HT-29 (cell line): ENCODE measurements around the gene ITM2B. TPM values are rescaled to one million over a fixed set of nuclear protein-coding genes. Genes with fewer than 3 reads are reported as not detected.

Source experiments
- DNase-seq: peaks from one replicate; pipeline ENCODE4 v3.0.0-alpha.2; 2015; ENCODE audit warnings: low spot score
- total RNA-seq: library from RNA; depleted of rRNA; stranded (reverse); fragments of >200 nt; shearing (Covaris generic); gene quantifications from 2 replicates; pipeline ENCODE4 v1.2.3, GENCODE V29; 2014

Gene ITM2B
- total RNA-seq, 1 experiment from 2014 or later = 175 TPM

DNA sequence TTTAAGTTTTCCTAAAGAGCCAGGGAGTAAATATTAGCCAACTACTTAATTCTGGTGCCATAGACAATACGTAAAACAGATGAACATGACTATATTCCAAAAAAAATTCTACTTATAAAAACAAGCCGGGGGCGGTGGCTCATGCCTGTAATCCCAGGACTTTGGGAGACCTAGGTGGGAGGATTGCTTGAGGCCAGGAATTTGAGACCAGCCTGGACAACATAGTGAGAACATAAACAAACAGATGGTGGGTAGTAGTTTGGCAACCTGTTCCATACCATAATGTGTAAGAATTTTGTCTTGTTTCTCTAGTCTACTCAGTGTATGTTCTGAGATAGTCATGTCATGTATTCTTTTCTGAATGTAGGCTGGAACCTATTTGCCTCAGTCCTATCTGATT is 25.4 kb downstream of the ITM2B start:
- no peak for DNase-seq

DNA sequence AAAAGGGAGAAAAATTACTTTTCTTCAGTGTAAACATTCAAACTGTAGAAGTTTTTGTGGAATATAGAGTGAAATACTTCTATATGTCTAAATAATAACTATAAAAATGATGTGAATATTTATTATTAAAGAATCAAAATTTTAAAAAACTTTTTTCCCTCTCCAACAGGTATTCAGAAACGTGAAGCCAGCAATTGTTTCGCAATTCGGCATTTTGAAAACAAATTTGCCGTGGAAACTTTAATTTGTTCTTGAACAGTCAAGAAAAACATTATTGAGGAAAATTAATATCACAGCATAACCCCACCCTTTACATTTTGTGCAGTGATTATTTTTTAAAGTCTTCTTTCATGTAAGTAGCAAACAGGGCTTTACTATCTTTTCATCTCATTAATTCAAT is 28.0 kb downstream of the ITM2B start:
- no peak for DNase-seq

DNA sequence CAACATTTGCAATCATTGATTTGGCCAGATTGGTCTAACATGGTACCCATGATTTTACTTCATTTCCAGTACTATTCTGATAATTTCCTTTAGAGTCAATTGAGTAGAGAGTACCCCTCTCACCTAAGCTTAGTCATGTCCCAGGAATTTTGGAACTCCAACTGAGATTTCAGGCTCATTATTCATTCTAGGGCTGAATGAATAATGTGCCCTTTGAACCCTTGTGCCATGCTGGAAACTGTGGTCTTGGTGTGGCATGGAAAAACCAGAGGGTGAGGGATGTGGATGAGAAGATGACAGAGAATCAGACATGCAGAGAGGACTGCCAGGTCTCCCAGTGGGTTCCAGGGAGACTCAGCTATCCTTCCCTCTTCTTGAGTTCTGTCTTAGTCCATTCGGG is 30.2 kb downstream of the ITM2B start:
- no peak for DNase-seq

DNA sequence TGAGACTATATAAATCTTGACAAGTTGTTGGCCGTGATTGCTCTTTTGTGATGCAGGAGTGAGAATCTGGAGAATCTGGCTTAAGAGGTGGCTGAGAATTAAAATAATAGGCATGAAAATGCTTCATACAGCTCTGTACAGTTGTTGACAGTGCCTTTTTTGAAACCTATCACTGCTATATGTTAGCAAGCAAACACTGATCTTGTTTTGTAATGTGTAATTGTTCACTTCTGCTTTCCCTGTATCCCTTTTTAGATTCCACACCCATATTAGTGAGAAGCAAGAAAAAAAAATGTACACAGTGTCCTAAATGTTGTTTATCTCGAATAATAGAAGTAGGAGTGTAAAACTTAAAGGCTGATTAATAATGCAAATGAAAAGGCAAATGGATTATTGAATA is 31.1 kb downstream of the ITM2B start:
- no peak for DNase-seq

DNA sequence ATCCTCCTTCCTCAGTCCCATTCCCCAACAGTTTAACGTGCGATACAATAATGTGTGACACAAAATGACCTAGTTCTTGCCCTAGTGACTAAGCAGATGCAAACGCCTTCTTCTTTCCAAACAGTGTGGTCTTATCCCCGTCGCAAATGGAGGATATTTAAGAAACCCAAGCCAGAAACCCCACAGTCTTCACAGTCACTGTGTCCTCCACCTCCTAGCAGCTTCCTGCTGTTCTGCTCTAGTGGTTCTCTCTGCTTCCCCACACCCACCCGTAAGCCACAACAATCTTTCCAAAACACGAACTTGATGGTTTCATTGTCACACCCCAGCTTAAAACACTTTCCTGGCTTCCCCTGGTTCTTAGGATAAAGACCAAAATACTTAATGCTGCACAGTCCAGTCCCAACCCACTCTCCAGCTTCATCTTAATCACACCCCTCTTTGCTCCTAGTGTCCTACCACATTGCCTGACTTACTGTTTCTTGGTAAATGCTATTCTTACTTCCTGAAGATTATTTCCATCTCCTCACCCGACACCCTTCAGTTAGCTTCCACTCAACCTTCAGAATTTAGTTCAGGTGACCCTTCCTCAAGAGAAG is 32.3 kb downstream of the ITM2B start:
- no peak for DNase-seq

DNA sequence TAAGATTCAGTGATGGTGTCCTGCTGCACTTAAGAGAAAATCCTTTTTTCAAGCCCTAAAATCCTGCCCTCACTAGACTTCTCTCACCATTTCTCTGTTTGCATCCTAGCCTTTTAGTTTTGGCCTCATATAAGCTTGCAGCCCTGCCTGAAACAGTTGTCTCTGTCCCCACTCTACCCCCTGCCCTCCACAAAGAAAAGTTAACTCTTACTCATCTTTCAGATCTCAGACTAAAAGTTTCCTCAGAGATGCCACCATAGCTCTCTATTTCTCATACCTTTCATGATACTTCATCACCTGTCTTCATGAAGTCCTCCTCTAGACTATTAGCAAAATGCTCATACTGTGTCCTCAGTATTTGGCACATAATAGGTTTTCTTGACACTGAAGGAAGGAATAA is 33.1 kb downstream of the ITM2B start:
- DNase-seq = no peak

DNA sequence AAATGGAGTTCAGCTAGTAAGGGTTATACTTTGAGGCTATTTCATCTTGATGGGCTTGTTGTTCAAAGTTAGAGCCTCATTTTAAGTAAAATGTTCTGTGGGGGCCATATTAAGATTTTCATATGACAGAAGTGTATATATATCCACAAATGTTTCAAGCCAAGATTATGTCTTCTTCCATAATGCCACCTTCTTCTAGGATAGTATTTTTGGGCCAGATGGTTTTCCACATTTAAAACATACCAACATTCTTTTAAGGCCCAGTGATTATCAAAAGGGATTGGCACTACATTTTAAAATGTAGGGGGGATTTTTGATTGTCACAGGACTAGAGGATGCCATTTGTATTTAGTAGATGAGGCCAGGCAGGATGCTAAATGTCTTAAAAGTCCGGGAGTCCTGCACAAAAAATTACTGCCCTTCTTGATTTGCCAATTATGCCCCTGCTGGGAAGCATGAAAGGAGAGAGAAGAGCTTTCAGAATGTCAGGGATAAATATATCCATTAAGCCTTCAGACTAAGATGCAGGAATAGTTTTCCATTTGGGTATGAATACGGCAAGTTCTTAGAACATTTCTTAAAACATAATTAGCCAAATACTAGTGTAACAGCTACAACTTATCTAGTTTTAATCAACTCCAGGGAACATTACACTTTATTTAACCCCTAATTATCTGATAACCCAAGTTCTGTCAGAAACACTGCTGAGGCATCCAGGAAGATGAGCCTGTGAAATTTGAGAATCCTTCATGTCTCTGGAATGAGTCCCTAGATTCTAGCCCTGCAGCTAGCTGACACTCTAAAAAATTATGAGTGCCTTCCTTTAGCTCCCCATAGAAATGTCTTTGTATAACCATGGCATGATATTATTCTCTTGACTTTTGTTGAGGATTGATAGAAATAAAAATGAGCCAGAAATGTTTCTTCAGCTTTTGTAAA is 34.0 kb downstream of the ITM2B start:
- DNase-seq = no peak

DNA sequence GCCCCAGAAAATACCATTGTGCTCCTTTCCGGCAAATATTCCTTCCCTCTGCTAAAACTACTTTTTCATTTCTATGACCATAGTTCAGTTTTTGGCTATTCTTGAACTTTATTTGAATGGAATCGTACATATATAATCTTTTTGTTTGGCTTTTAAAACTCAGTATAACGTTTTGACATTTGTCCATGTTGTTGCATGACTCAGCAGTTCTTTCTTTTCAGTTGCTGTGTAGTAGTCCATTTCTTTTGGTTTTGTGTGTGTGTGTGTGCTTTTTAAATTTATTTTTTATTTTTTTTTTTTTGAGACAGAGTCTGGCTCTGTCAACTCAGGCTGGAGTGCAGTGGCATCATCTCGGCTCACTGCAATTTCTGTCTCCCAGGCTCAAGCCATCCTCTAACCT is 35.0 kb downstream of the ITM2B start:
- DNase-seq = no peak

DNA sequence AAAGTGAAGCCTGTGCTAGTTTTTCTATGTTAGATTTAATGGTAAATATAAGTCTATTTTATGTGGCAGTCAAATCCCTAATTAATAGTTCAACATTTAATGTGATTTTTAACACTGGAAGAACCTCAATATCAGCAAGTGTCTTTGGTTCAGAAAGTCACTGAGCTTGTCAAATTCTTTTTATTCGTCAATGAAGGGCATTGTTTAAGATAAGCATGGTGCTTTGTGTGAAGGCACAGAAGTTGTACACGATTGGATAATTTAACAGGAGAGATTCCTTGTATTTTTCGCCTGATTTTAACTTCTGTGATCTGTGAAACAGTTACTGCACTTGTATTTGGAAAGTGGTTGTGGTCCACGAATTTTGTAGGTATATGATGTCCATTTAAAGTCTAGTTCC is 40.3 kb downstream of the ITM2B start:
- no peak for DNase-seq

DNA sequence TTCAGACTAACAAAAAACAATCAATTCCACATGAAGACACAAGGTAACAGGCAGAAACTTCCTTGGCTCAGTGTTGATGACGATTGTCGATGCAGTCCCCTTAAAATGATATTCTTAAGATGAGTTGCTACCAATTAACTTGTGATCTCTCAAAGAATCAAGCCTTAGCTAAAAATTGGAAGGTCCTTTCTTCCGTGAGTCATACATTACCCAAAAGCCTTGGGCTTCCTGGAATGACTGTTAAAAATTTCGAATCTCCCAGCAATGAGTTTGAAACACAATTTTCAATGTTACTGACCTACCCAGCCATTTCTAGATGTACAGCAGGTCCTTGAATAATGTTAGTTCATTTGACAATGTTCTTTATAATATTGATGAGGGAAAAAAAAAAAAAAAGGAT is 42.5 kb downstream of the ITM2B start:
- DNase-seq = no peak

DNA sequence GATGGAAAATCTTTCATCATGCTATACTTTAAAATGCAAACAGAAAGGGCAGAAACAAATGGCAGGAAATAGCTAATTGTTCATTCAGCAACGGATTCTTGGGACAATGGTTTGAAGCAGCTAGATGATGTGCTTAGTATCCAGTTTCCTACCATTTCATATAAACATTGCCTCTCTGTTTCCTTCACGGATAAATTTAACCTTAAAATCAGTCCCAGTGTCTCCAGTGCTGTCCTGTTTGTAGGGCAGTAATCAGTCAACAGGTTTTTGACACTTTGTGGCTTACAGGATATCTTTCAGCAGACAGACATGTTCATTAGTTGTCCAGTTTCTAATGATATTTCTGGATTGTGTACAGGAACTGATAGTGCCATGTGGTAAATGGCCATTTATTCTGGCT is 45.8 kb downstream of the ITM2B start:
- no peak for DNase-seq

DNA sequence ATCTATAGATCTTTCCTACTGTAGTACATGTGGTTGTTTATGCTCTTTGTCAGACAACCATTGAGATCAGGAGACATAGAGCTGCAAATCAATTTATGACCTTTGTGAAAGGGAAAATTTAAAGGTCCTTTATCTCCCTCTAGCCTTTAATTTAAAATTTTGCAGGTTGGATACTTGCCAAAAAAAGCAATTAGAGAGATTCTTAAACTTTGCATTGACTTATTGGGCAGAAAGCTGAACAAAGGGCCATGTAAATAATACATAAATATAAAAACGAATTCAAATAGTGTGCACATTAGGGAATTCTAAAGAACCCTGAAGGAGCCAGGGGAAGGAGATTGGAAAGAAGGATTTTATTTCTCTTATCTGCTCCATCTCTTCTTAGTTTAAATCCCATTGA is 48.5 kb downstream of the ITM2B start:
- no peak for DNase-seq

DNA sequence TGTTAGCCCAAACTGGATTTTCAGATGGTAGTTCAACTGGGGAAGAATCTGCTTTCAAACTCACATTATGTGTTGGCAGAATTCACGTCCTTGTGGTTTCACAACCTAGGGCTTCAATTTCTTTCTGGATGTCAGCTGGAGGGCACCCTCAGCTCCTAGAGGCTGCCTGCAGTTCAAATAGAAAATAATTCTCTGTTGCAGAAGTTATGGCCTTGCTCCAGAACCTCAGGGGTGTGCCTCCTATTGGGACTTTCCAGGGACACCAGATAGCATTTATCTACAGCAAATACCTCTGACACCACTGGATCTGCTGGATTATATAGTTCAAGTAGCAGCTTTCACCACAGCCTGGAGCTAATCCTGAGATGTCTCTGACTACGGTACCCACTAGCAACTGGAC is 58.7 kb downstream of the ITM2B start:
- DNase-seq = no peak

DNA sequence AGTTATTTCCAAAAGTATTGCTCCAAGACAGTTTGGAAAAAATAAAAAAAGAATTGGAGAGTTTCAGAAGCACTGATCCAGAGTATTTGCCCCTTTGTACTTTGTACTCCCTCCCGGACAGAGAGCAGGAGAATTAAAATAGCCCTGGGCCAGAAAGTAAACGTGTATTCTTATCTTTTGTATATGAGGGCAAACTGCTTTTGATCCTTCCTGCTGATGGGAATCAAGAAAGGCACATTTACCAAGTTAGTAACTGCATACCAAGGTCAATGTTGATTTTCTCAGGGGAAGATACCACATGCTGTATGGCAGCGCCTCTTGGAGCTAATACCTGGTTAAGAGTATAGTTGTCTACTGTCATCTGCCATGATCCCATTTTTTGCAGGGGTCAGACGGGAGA is 59.6 kb downstream of the ITM2B start:
- DNase-seq = no peak

DNA sequence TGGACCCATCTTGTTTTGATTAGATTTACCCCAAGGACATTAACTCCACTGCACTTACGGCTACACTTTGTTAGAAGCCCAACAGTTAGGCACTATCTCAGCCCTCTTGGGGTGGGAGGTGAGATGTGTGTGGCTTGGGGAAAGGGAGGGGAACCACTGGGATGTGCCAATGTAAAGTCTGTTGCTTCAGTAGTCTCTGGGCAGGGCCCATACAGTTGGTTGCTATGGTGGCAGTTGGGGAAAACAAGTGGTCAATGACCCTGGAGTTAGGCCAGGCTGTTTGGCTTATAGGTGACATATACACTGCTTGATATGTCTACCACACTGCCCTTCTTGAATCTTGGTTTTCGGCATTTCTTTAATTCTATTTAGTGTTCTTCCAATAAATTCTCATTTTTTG is 61.6 kb downstream of the ITM2B start:
- peak; percentile 26 for DNase-seq

DNA sequence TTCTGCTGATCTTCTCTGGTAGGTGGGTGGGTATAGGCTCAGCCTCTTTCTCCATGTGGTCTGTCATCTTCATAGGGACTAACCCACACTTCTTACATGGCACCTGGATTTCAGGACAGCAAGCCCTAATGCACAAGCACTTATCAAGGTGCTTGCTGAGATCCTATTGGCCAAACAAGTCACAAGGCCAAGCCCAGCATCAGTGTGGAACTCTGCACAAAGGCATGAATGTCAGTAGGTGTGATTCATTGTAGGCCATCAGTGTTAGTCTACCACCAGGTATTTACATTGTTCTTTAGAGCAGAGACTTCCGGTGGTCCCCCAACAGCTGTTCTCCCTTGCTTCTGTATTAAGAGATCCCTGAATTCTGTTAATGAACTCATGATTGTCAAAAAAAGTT is 62.3 kb downstream of the ITM2B start:
- no peak for DNase-seq

DNA sequence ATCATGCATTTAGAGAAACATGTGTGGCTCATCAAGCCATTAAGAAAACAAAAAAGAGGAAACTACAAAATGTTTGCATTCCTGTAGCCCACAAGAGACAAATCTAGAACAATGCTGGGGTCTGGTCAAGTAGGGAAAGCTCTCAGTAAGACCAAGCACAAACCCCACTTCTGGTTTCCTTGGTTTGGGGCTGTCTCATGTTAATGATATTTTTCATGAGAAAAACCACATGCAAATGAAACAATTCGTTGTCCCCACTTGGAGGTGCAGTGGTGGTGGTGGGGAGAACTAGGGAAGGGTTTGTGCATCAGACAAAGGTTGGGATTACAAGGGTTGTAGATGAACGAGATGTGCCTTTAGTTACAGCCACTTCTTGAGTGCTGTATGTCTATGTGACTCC is 63.5 kb downstream of the ITM2B start:
- no peak for DNase-seq

DNA sequence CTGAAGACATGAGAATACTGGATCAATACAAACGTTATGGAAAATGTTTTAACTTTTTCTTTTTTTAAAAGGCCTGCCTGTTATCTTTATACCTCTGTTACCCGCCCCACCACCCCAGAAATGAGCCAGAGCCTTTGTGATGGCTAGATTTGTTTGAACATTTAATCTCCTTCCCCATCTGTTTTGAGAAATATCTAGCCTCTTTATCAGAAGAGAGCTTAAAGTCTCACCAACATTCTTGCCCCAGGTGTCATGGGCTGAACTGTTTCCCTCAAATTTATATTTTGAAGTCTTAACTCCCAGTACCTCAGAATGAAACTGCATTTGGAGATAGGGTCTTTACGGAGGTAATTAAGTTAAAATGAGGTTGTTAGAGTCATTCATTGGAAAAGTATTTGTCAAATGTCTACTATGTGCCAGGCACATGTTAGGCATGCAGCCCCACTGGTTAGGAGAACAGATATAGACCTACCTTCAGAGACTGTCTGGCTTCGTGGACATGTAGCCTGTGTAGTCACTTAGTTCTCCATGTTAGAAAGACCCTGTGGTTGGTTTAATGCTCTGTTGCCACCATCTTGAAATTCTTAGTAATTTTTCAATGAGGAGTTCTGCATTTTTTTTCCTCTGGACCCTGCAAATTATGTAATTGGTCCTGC is 64.3 kb downstream of the ITM2B start:
- DNase-seq = no peak

DNA sequence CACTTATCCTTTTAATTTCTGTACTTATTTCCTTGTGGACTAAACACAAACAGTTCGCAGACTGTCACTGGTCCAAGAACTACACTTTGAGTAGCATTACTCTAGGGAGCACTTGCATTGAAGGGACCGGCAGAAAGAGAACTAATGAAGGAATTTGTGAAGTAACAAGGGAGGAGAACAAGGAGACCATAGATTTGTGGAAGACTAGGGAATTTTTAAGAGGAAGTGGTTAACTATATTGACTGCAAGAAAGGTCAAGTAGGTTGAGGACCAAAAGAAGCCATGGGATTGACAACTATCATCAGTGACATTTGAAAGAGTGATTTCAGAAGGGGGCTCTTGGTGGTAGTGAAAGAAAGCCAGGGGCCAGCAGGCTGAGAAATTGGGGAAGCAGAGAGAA is 66.6 kb downstream of the ITM2B start:
- no peak for DNase-seq

DNA sequence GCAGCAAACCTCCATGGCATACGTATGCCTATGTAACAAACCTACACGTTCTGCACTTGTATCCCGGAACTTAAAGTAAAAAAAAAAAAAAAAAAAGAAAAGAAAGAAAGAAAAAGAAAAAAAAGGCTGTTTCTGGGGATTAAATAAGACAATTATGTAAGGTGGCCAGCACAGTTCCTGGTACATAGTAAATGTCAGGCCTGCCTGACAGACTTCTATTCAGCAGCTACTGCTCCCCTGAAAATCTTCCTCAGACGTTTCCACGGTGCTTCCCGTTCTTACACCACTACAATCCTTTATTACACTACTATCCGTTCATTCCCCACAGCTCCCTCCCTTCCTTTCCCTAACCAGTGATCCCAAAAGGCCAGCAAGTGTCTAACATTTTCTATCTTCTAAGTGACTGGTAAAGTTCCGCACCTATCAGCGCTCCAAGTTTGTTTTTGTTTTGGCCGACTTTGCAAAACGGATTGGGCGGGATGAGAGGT is 69.9 kb downstream of the ITM2B start:
- peak; percentile 31 for DNase-seq

DNA sequence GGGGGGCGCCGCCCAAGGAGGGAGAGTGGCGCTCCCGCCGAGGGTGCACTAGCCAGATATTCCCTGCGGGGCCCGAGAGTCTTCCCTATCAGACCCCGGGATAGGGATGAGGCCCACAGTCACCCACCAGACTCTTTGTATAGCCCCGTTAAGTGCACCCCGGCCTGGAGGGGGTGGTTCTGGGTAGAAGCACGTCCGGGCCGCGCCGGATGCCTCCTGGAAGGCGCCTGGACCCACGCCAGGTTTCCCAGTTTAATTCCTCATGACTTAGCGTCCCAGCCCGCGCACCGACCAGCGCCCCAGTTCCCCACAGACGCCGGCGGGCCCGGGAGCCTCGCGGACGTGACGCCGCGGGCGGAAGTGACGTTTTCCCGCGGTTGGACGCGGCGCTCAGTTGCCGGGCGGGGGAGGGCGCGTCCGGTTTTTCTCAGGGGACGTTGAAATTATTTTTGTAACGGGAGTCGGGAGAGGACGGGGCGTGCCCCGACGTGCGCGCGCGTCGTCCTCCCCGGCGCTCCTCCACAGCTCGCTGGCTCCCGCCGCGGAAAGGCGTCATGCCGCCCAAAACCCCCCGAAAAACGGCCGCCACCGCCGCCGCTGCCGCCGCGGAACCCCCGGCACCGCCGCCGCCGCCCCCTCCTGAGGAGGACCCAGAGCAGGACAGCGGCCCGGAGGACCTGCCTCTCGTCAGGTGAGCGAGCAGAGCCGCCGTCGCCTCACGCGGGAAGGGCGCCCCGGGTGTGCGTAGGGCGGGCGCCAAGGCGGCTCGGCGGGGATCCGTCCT is 70.5 kb downstream of the ITM2B start, which contains the start of gene RB1:
Gene RB1, plus strand, starts transcription at position 393 of the 784 bp plus-strand sequence. Its CDS starts 162 bp downstream, at position 555.
- DNase-seq = peak; percentile 97
